ENCODE measurements around the gene ESR1.

The ESR1 gene

GRCh38 chr6:152112491-152113261, 305.2 kb downstream of the ESR1 start:
- Mint-ChIP-seq H3K4me3 (no peak overlapping the region), H3K4me1 (ENCODE audit: low read depth) (peaks cover 6% of the 10 kb centered on the region), H3K27me3 (ENCODE audit: low read depth) (peaks cover 11% of the 10 kb centered on the region), H3K9me3 (no peaks in the 10 kb centered on the region), H3K36me3 (ENCODE audit: low read depth) (no peaks in the 10 kb centered on the region), H3K27ac (no peak overlapping the region)

GRCh38 chr6:152117156-152118133, 310.0 kb downstream of the ESR1 start:
- H3K36me3 Mint-ChIP-seq (ENCODE audit: low read depth), result peaks cover 36% of the 10 kb centered on the region
- H3K27ac Mint-ChIP-seq, result no peak overlapping the region
- H3K4me3 Mint-ChIP-seq, result no peak overlapping the region
- H3K27me3 Mint-ChIP-seq (ENCODE audit: low read depth), result no peaks in the 10 kb centered on the region
- H3K9me3 Mint-ChIP-seq, result no peaks in the 10 kb centered on the region
- peaks cover 9% of the 10 kb centered on the region for H3K4me1 Mint-ChIP-seq (ENCODE audit: low read depth)

- Mint-ChIP-seq H3K36me3 (ENCODE audit: low read depth) (peaks cover 36% of the 10 kb centered on the region), H3K9me3 (no peaks in the 10 kb centered on the region), H3K4me3 (no peak overlapping the region), H3K27me3 (ENCODE audit: low read depth) (no peaks in the 10 kb centered on the region), H3K27ac (no peak overlapping the region), H3K4me1 (ENCODE audit: low read depth) (peaks cover 9% of the 10 kb centered on the region)
Observed at GRCh38 chr6:152118224-152118623, 310.7 kb downstream of the ESR1 start.

- Mint-ChIP-seq H3K27ac (no peak overlapping the region), H3K4me3 (no peak overlapping the region), H3K27me3 (ENCODE audit: low read depth) (no peaks in the 10 kb centered on the region), H3K9me3 (no peaks in the 10 kb centered on the region), H3K36me3 (ENCODE audit: low read depth) (peaks cover 39% of the 10 kb centered on the region), H3K4me1 (ENCODE audit: low read depth) (peaks cover 9% of the 10 kb centered on the region)
Observed at GRCh38 chr6:152118678-152119077, 311.2 kb downstream of the ESR1 start.

GRCh38 chr6:152119831-152120230, 312.3 kb downstream of the ESR1 start:
- Mint-ChIP-seq H3K36me3 (ENCODE audit: low read depth) (peaks cover 43% of the 10 kb centered on the region), H3K27ac (no peak overlapping the region), H3K4me3 (no peak overlapping the region), H3K4me1 (ENCODE audit: low read depth) (peaks cover 9% of the 10 kb centered on the region), H3K27me3 (ENCODE audit: low read depth) (no peaks in the 10 kb centered on the region), H3K9me3 (no peaks in the 10 kb centered on the region)

DNA sequence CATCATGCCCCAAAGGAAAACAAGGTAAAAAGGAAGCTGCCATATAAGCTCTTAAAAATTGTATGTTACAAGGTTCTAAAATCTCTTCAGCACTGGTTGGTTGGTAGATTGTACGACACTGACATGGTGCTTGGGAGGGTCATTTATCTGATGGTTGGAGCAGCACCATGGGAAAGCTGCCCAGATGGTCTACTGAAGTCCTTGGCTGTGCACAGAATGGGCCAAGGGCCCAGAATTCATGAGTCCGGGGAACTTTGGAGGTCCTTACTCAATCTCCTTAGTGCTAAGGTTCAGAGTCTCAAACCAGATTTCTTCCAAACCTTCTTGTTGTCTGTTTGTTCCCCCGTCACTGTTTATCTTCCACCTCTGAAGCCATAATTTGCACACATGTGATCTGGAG, 314.4 kb downstream of the ESR1 start:
- no peaks in the 10 kb centered on the region for H3K9me3 Mint-ChIP-seq
- H3K27ac Mint-ChIP-seq, result no peak overlapping the region

GRCh38 chr6:152122434-152122833, 315.0 kb downstream of the ESR1 start:
- Mint-ChIP-seq H3K4me1 (ENCODE audit: low read depth) (peaks cover 10% of the 10 kb centered on the region), H3K4me3 (no peak overlapping the region), H3K36me3 (ENCODE audit: low read depth) (peaks cover 45% of the 10 kb centered on the region), H3K27me3 (ENCODE audit: low read depth) (no peaks in the 10 kb centered on the region), H3K9me3 (no peaks in the 10 kb centered on the region), H3K27ac (no peak overlapping the region)

More for the DNA sequence above, 314.4 kb downstream of the ESR1 start:
- no peak overlapping the region for H3K4me3 Mint-ChIP-seq
- no peaks in the 10 kb centered on the region for H3K27me3 Mint-ChIP-seq (ENCODE audit: low read depth)
- peaks cover 44% of the 10 kb centered on the region for H3K36me3 Mint-ChIP-seq (ENCODE audit: low read depth)
- H3K4me1 Mint-ChIP-seq (ENCODE audit: low read depth), result peaks cover 10% of the 10 kb centered on the region

- Mint-ChIP-seq H3K4me1 (ENCODE audit: low read depth) (peaks cover 4% of the 10 kb centered on the region), H3K9me3 (no peaks in the 10 kb centered on the region), H3K27me3 (ENCODE audit: low read depth) (no peaks in the 10 kb centered on the region), H3K27ac (no peak overlapping the region), H3K36me3 (ENCODE audit: low read depth) (peaks cover 43% of the 10 kb centered on the region), H3K4me3 (no peak overlapping the region)
Observed at GRCh38 chr6:152123076-152123475, 315.6 kb downstream of the ESR1 start.

GRCh38 chr6:152124429-152125074, 317.1 kb downstream of the ESR1 start:
- Mint-ChIP-seq H3K9me3 (no peaks in the 10 kb centered on the region), H3K36me3 (ENCODE audit: low read depth) (peaks cover 48% of the 10 kb centered on the region), H3K27me3 (ENCODE audit: low read depth) (no peaks in the 10 kb centered on the region), H3K4me3 (no peak overlapping the region), H3K4me1 (ENCODE audit: low read depth) (peaks cover 5% of the 10 kb centered on the region), H3K27ac (no peak overlapping the region)

DNA sequence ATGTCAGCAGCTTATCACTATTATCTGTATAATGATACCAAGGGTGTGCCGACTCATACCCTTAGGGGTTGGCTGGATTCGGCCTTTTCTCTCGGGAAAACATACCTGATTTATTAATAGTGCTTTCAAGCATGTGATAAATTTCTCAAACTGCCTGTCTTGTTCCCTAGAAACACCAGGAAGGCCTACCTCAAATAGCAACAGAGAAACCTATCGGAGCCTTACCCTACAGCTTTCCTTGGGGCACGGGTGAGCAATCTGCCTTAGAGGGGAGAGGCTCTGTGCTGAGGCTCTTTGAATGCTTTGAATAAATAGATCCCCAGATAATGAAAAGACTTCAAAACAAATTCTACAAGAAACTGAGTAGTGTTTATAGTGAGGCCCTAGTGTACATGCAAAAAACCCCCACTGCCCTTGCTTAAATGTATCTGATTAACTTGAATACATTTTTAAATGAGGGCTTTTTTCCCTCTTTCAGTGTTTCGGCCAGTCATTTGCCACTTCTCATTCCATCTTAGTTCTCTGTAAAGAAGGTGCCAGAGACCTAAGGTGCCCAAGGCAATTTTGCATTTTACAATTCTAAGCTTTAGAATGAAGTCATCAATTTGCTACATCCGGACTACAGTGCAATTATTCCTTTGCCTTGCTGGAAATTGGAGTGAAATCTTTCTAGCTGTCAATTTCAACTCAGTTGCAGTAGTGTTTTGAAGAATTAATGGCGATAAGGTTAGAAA, 320.1 kb downstream of the ESR1 start:
- H3K4me1 Mint-ChIP-seq (ENCODE audit: low read depth), result peaks cover 11% of the 10 kb centered on the region
- no peak overlapping the region for H3K4me3 Mint-ChIP-seq
- no peaks in the 10 kb centered on the region for H3K27me3 Mint-ChIP-seq (ENCODE audit: low read depth)
- no peak overlapping the region for H3K27ac Mint-ChIP-seq
- H3K9me3 Mint-ChIP-seq, result no peaks in the 10 kb centered on the region
- peaks cover 49% of the 10 kb centered on the region for H3K36me3 Mint-ChIP-seq (ENCODE audit: low read depth)

DNA sequence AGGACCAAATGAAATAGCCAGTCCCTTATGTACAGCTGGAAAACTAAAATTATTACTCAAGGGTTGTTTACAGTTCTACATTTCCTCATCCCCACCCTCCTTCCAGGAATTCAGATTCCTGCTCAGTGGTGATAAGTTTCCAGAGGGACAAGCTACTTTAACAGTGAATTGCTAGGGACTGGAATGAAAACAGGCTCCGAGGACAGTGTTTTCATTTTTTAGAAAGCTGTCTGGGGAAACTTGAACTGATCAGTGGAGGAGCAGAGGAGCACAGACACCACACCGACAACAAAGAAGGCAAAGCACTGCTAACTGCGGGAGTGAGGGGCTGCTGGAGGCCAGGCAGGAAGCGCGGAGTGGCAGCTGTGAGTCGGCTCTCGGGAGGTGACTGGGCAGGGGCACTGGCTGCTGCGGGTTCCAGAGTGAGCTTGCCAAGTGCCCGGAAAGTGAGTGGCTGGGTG, 322.2 kb downstream of the ESR1 start:
- no peaks in the 10 kb centered on the region for H3K9me3 Mint-ChIP-seq
- no peak overlapping the region for H3K27ac Mint-ChIP-seq
- H3K36me3 Mint-ChIP-seq (ENCODE audit: low read depth), result peaks cover 51% of the 10 kb centered on the region
- no peak overlapping the region for H3K4me3 Mint-ChIP-seq
- H3K27me3 Mint-ChIP-seq (ENCODE audit: low read depth), result no peaks in the 10 kb centered on the region
- H3K4me1 Mint-ChIP-seq (ENCODE audit: low read depth), result peaks cover 11% of the 10 kb centered on the region

DNA sequence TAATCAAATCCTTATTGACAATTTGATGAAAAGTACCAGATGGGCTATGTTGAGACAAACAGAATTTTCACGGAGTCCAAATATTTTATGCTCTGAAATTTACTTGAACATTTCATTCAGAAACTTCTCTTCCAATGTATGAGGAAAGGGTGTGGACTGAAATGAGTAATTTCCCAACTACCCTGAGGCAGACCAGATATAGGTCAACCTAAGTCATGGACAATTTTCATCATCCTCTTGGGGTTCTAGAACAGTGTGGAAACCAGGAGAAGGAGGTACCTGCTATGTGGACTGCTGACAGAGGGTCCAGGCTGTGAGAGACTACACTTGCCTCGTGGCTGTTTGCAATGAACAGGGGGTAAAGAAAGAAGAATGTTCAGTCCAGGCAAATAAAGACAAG, 323.0 kb downstream of the ESR1 start:
- Mint-ChIP-seq H3K27me3 (ENCODE audit: low read depth) (no peaks in the 10 kb centered on the region), H3K27ac (no peak overlapping the region), H3K4me1 (ENCODE audit: low read depth) (peaks cover 9% of the 10 kb centered on the region), H3K36me3 (ENCODE audit: low read depth) (peaks cover 57% of the 10 kb centered on the region), H3K4me3 (no peak overlapping the region), H3K9me3 (no peaks in the 10 kb centered on the region)

- Mint-ChIP-seq H3K9me3 (no peaks in the 10 kb centered on the region), H3K36me3 (ENCODE audit: low read depth) (peaks cover 70% of the 10 kb centered on the region), H3K27ac (no peak overlapping the region), H3K27me3 (ENCODE audit: low read depth) (no peaks in the 10 kb centered on the region), H3K4me3 (no peak overlapping the region), H3K4me1 (ENCODE audit: low read depth) (peaks cover 5% of the 10 kb centered on the region)
Observed at GRCh38 chr6:152135755-152136448, 328.4 kb downstream of the ESR1 start.

All from T-helper 1 cell treated with Interleukin-12 subunit alpha and Interleukin-12 subunit beta and Interleukin-4 antibody, amounts not matched to agents 30 μg/mL and 1 μg/mL, for 36 hours (primary cell).